ENCODE measurements around the gene CFAP74. TPM values are rescaled to one million over a fixed set of nuclear protein-coding genes. Genes with fewer than 3 reads are reported as not detected.

CFAP74 gene
- polyA plus RNA-seq, 1 donor from 2014 or later = 0.22 TPM

- H3K27ac ChIP-seq (ENCODE audit: low read length) = no peak overlapping the region
- H3K4me3 ChIP-seq (ENCODE audit: low read length) = no peak overlapping the region
- no peaks in the 10 kb centered on the region for H3K27me3 ChIP-seq (ENCODE audit: insufficient read depth, low read depth, low read length)
- H3K79me2 ChIP-seq (replicated peaks; ENCODE audit: insufficient read depth, low read length) = no peaks in the 10 kb centered on the region
- no peak overlapping the region for H3K4me2 ChIP-seq (ENCODE audit: low read length)
- no peak for TF ChIP-seq SMC3 (conservative IDR thresholded peaks at IDR 0.05; ENCODE audit: poor library complexity)
- H3F3A ChIP-seq (ENCODE audit: insufficient read depth, low read length, poor library complexity, severe bottlenecking) = no peaks in the 10 kb centered on the region
- H3K36me3 ChIP-seq (ENCODE audit: insufficient read depth, low read length) = no peaks in the 10 kb centered on the region
- no peaks in the 10 kb centered on the region for H4K20me1 ChIP-seq (ENCODE audit: insufficient read depth)
- no peaks in the 10 kb centered on the region for H3K9me2 ChIP-seq (ENCODE audit: insufficient read depth, low read length)
- no peaks in the 10 kb centered on the region for H3K9me3 ChIP-seq (ENCODE audit: low read length)
- no peak overlapping the region for H2AFZ ChIP-seq (ENCODE audit: low read depth, low read length)
- H3K9ac ChIP-seq (ENCODE audit: low read length) = no peak overlapping the region
Measured at GRCh38 chr1:1939296-1940122, 64.1 kb downstream of the CFAP74 start.

GRCh38 chr1:1938613-1939295, 64.8 kb downstream of the CFAP74 start:
- Histone ChIP-seq H3K9ac (ENCODE audit: low read length) (no peak overlapping the region), H4K20me1 (ENCODE audit: insufficient read depth) (no peaks in the 10 kb centered on the region), H3K36me3 (ENCODE audit: insufficient read depth, low read length) (no peaks in the 10 kb centered on the region), H3K79me2 (replicated peaks; ENCODE audit: insufficient read depth, low read length) (no peaks in the 10 kb centered on the region), H3K4me3 (ENCODE audit: low read length) (no peak overlapping the region), H3K9me3 (ENCODE audit: low read length) (no peaks in the 10 kb centered on the region), H3K9me2 (ENCODE audit: insufficient read depth, low read length) (no peaks in the 10 kb centered on the region), H2AFZ (ENCODE audit: low read depth, low read length) (no peak overlapping the region), H3K27me3 (ENCODE audit: insufficient read depth, low read depth, low read length) (no peaks in the 10 kb centered on the region), H3K27ac (ENCODE audit: low read length) (no peak overlapping the region), H3K4me2 (ENCODE audit: low read length) (no peak overlapping the region), H3F3A (ENCODE audit: insufficient read depth, low read length, poor library complexity, severe bottlenecking) (no peaks in the 10 kb centered on the region)
- TF ChIP-seq RAD21 (conservative IDR thresholded peaks at IDR 0.05) (no peak), TAF1 (IDR thresholded peaks at IDR 0.05; ENCODE audit: low read depth) (no peak), SMC3 (conservative IDR thresholded peaks at IDR 0.05; ENCODE audit: poor library complexity) (no peak), CTCF (IDR thresholded peaks at IDR 0.05; ENCODE audit: poor library complexity, severe bottlenecking) (no peak), EZH2 (IDR thresholded peaks at IDR 0.05; ENCODE audit: borderline replicate concordance, insufficient read depth, low read length, poor library complexity, severe bottlenecking) (no peak), MXI1 (conservative IDR thresholded peaks at IDR 0.05; ENCODE audit: poor library complexity, severe bottlenecking) (no peak), EP300 (conservative IDR thresholded peaks at IDR 0.05; ENCODE audit: poor library complexity, severe bottlenecking) (no peak), POLR2AphosphoS5 (IDR thresholded peaks at IDR 0.05) (no peak)
- TF ChIP-seq, protein P1, sequence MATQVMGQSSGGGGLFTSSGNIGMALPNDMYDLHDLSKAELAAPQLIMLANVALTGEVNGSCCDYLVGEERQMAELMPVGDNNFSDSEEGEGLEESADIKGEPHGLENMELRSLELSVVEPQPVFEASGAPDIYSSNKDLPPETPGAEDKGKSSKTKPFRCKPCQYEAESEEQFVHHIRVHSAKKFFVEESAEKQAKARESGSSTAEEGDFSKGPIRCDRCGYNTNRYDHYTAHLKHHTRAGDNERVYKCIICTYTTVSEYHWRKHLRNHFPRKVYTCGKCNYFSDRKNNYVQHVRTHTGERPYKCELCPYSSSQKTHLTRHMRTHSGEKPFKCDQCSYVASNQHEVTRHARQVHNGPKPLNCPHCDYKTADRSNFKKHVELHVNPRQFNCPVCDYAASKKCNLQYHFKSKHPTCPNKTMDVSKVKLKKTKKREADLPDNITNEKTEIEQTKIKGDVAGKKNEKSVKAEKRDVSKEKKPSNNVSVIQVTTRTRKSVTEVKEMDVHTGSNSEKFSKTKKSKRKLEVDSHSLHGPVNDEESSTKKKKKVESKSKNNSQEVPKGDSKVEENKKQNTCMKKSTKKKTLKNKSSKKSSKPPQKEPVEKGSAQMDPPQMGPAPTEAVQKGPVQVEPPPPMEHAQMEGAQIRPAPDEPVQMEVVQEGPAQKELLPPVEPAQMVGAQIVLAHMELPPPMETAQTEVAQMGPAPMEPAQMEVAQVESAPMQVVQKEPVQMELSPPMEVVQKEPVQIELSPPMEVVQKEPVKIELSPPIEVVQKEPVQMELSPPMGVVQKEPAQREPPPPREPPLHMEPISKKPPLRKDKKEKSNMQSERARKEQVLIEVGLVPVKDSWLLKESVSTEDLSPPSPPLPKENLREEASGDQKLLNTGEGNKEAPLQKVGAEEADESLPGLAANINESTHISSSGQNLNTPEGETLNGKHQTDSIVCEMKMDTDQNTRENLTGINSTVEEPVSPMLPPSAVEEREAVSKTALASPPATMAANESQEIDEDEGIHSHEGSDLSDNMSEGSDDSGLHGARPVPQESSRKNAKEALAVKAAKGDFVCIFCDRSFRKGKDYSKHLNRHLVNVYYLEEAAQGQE (IDR thresholded peaks at IDR 0.05; ENCODE audit: borderline replicate concordance) = no peak

Data from neural cell (in vitro differentiated cells).